Measurements from ENCODE around the gene BBS9. TPM values are rescaled to one million over a fixed set of nuclear protein-coding genes. Genes with fewer than 3 reads are reported as not detected.

Gene BBS9
- total RNA-seq, 4 donors from 2014 or later: 22.0 to 72.5 (median 35.9) TPM

GRCh38 chr7:33350577-33350976 lies 221.2 kb downstream of the BBS9 start:
- H3K27me3 ChIP-seq: no peaks in the 10 kb centered on the region
- H3K4me1 ChIP-seq: no peaks in the 10 kb centered on the region
- TF ChIP-seq CTCF (IDR thresholded peaks at IDR 0.05) (no peak), EP300 (IDR thresholded peaks at IDR 0.05) (no peak), POLR2A (IDR thresholded peaks at IDR 0.05) (no peak)
- no peak overlapping the region for H3K27ac ChIP-seq
- H3K36me3 ChIP-seq: peaks cover 0 to 33% (median 0%) of the 10 kb centered on the region in 3 donors
- no peak for DNase-seq (ENCODE audit: low spot score in 2 of 2)
- 93% methylated on average over 7 of the region's 7 CpGs for whole genome bisulfite sequencing, 2 donors
- no peaks in the 10 kb centered on the region for H3K9me3 ChIP-seq
- no peak overlapping the region for H3K4me3 ChIP-seq

GRCh38 chr7:33351709-33352108 lies 222.3 kb downstream of the BBS9 start:
- no peak overlapping the region for H3K4me3 ChIP-seq
- peaks cover 0 to 29% (median 0%) of the 10 kb centered on the region in 3 donors for H3K36me3 ChIP-seq
- DNase-seq (ENCODE audit: low spot score in 2 of 2): no peak
- 97 to 98% methylated on average over 9 of the region's 9 CpGs for WGBS, 2 donors
- H3K4me1 ChIP-seq: no peaks in the 10 kb centered on the region
- TF ChIP-seq CTCF (IDR thresholded peaks at IDR 0.05) (no peak), EP300 (IDR thresholded peaks at IDR 0.05) (no peak), POLR2A (IDR thresholded peaks at IDR 0.05) (no peak)
- H3K27ac ChIP-seq: no peak overlapping the region
- no peaks in the 10 kb centered on the region for H3K27me3 ChIP-seq
- H3K9me3 ChIP-seq: no peaks in the 10 kb centered on the region

- WGBS, 2 donors: 85 to 88% methylated on average over 5 of the region's 5 CpGs
- peaks cover 0 to 25% (median 0%) of the 10 kb centered on the region in 3 donors for H3K36me3 ChIP-seq
- H3K9me3 ChIP-seq: no peaks in the 10 kb centered on the region
- no peak overlapping the region for H3K4me3 ChIP-seq
- TF ChIP-seq POLR2A (IDR thresholded peaks at IDR 0.05) (no peak), EP300 (IDR thresholded peaks at IDR 0.05) (no peak), CTCF (IDR thresholded peaks at IDR 0.05) (no peak)
- no peak overlapping the region for H3K27ac ChIP-seq
- no peaks in the 10 kb centered on the region for H3K27me3 ChIP-seq
- no peak for DNase-seq (ENCODE audit: low spot score in 2 of 2)
- H3K4me1 ChIP-seq: no peaks in the 10 kb centered on the region
Measured at GRCh38 chr7:33354201-33354600, 224.8 kb downstream of the BBS9 start.

- WGBS, 2 donors: 94 to 97% methylated on average over 1 of the region's 1 CpG
- no peaks in the 10 kb centered on the region for H3K27me3 ChIP-seq
- no peaks in the 10 kb centered on the region for H3K4me1 ChIP-seq
- peaks cover 0 to 13% (median 0%) of the 10 kb centered on the region in 3 donors for H3K36me3 ChIP-seq
- no peak for DNase-seq (ENCODE audit: low spot score in 2 of 2)
- no peaks in the 10 kb centered on the region for H3K9me3 ChIP-seq
- H3K4me3 ChIP-seq: no peak overlapping the region
- no peak for TF ChIP-seq EP300 (IDR thresholded peaks at IDR 0.05)
- no peak for TF ChIP-seq CTCF (IDR thresholded peaks at IDR 0.05)
- TF ChIP-seq POLR2A (IDR thresholded peaks at IDR 0.05): no peak
- no peak overlapping the region for H3K27ac ChIP-seq
Measured at GRCh38 chr7:33355386-33355785, 226.0 kb downstream of the BBS9 start.

- Histone ChIP-seq H3K9me3 (no peaks in the 10 kb centered on the region), H3K27me3 (no peaks in the 10 kb centered on the region), H3K4me3 (no peak overlapping the region), H3K27ac (no peak overlapping the region), H3K4me1 (no peaks in the 10 kb centered on the region), H3K36me3 (peaks cover 0 to 8% (median 0%) of the 10 kb centered on the region in 3 donors)
- DNase-seq (ENCODE audit: low spot score in 2 of 2): no peak
- TF ChIP-seq CTCF (IDR thresholded peaks at IDR 0.05) (no peak), EP300 (IDR thresholded peaks at IDR 0.05) (no peak), POLR2A (IDR thresholded peaks at IDR 0.05) (no peak)
- WGBS, 2 donors: 87 to 97% methylated on average over 2 of the region's 2 CpGs
Measured at GRCh38 chr7:33356336-33356735, 227.0 kb downstream of the BBS9 start.

Measured in tibial nerve (tissue), 4 donors.